KG1 (cell line): ENCODE measurements around the gene DHRS4L2.
"Not testable (repeated sequence)": the region's sequence is repeated elsewhere in the genome, so short reads cannot be mapped to it uniquely, and the experiment has no call there.

ENCODE experiments used
- DNase-seq: peaks from one replicate; lab custom pipeline; 2025; lab: John Stamatoyannopoulos, UW

The DHRS4L2 gene

DNA sequence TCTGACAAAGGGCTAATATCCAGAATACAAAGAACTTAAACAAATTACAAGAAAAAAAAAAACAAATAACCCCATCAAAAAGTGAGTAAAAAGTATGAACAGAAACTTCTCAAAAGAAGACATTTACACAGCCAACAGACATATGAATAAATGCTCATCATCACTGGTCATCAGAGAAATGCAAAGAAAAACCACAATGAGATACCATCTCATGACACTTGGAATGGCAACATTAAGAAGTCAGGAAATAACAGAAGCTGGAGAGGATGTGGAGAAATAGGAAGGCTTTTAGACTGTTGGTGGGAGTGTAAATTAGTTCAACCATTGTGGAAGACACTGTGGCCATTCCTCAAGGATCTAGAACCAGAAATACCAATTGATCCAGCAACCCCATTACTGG, 30.2 kb downstream of the DHRS4L2 start:
- not testable (repeated sequence) for DNase-seq

DNA sequence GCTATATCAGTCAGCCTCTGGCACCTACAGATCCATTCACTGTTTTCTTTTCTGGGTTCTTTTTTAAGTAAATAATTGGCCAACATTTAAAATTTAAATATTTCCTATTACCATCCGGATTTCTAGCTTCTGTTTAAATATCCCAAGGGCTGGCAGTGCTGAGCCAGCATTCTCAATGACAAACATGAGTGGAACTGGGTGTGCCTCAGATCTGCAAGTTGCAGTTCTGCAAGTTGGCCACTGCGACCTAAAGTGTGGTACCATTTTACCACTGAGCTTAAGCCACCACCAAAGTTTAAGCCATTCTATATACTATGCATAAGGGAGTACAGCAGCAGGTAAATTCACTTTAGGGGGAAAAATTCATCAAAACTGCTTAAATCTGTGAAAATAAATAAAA, 31.2 kb downstream of the DHRS4L2 start:
- not testable (repeated sequence) for DNase-seq

DNA sequence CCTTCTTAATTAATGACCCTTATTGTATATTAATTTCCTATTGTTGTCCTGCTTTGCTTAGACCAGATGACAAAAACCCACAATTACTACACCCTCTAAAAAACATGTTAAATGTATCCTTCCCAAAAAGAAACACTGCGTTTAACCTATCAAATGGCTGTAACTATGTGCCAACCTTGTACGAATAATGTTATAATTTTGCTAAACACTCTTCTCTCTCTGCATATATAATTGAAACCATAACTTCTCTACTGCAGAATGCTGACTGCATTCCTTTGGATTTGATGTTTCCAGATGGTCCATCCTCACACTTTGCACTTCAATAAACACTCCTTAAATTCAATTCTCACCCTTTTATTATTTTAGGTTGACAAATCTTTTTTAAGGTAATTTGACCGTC, 31.8 kb downstream of the DHRS4L2 start:
- DNase-seq = not testable (repeated sequence)

DNA sequence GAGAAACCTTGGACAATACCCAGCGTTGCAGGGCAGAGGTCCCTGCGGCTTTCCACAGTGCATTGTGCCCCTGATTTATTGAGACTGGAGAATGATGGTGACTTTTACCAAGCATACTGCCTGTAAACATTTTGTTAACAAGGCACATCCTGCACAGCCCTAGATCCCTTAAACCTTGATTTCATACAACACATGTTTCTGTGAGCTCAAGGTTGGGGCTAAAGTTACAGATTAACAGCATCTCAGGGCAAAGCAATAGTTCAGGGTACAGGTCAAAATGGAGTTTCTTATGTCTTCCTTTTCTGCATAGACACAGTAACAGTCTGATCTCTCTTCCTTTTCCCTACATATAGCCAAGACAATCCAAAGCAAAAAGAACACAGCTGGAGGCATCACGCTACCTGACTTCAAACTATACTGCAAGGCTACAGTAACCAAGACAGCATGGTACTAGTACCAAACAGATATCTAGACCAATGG, 36.2 kb downstream of the DHRS4L2 start:
- DNase-seq = not testable (repeated sequence)

- DNase-seq = not testable (repeated sequence)
Measured at GRCh38 chr14:24029687-24030086, 41.0 kb downstream of the DHRS4L2 start.

- not testable (repeated sequence) for DNase-seq
Measured at GRCh38 chr14:24031331-24031730, 42.6 kb downstream of the DHRS4L2 start.

- DNase-seq = peak; percentile 5
Measured at GRCh38 chr14:24032727-24033418, 44.1 kb downstream of the DHRS4L2 start.

DNA sequence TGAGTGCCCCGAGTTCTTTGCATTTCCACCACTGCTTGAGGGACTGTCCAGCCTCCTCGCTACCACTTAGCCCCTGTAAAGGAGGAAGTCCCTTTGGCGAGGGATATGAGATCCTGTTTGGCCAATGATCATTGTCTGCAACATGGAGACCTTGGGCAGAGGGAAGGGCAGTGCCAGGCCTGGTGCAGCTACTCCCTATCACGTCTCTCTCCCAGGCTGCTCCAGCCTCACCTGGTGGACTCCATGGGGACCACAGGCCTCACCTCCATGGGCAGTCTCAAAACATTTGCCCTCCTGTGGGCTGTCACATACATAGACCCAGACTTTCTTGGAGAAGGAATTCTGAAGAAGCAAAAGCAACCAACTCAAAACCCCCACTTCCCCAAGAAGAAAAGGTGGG, 47.0 kb downstream of the DHRS4L2 start:
- not testable (repeated sequence) for DNase-seq

DNA sequence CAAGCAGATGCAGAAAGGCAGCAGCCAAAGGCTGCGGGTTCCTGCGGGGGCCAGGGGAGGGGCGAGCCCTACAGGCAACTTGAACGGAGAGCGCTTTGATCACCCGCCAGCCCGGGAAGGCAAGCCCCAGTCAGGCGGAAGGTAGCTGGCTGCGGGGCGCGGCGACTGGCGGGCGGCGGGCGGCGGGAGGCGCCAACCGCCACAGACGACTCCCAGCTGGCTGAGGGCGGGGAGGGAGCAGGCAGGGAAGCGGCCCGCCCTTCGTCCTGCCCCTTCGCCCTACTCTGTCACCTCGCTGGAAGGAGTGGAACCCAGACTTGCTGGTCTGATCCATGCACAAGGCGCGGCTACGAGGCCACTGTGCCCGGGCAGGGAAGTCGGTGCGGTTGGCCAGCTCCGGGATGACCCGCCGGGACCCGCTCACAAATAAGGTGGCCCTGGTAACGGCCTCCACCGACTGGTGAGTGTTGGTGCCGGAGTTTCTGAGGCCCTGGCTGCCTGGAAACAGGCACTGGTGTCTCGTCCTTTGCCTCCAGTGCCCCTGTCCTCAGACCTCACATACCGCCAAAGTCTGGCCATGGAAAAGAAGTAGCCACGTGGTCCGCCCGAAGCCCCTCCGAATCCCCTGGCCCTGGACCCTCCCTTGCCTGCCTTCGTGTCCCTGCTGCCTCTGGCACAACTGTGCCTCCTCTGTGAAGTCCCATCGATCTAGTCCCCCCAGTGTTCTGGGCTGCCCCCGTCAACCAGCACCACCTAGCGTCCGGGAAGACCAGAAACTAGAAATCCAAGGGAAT, 47.6 kb downstream of the DHRS4L2 start:
- peak; percentile 48 for DNase-seq

GRCh38 chr14:24036963-24037657, 48.4 kb downstream of the DHRS4L2 start:
- DNase-seq = not testable (repeated sequence)

- no peak for DNase-seq
Measured at GRCh38 chr14:24037658-24038037, 48.9 kb downstream of the DHRS4L2 start.

GRCh38 chr14:24038686-24039085, 50.0 kb downstream of the DHRS4L2 start:
- no peak for DNase-seq

DNA sequence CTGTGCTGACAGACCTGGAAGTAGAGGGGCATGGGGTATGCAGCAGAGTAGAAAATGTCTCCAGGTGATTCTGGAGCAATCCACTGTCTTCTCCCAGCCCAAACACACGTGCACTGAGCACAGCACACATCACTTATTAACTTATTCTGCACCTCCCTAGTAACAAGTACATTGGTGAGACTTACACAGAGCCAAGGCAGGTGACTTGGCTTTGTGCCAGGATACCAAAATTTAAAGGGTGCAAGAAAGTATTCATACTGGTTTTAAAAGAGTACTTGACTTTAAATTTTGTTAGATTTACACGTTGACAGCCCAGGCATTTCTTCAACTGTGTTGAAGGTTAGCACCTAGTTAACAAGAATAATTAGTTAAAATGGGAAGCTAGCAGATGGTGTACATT, 52.0 kb downstream of the DHRS4L2 start:
- no peak for DNase-seq

DNA sequence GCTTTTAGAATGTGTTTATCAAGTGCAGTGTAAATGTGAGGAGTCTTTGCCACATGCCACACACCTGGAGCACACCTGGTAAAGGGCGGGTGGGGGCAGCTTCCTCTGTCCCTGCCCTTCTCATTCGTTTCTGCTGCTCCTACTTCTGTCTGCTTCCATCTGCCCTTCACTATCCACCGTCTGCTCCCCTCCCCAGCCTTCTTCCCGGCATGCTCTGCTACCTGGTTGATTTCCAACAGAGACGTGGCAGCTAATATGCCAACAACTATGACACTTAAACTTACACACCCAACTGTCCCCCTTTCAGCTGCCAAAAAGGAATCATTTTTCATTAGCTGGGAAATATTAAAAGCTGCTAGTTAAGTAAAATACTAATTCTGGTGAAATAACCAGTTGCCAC, 54.0 kb downstream of the DHRS4L2 start:
- no peak for DNase-seq

- not testable (repeated sequence) for DNase-seq
Measured at GRCh38 chr14:24049002-24049401, 60.3 kb downstream of the DHRS4L2 start.

GRCh38 chr14:24050753-24051152, 62.0 kb downstream of the DHRS4L2 start:
- not testable (repeated sequence) for DNase-seq

DNA sequence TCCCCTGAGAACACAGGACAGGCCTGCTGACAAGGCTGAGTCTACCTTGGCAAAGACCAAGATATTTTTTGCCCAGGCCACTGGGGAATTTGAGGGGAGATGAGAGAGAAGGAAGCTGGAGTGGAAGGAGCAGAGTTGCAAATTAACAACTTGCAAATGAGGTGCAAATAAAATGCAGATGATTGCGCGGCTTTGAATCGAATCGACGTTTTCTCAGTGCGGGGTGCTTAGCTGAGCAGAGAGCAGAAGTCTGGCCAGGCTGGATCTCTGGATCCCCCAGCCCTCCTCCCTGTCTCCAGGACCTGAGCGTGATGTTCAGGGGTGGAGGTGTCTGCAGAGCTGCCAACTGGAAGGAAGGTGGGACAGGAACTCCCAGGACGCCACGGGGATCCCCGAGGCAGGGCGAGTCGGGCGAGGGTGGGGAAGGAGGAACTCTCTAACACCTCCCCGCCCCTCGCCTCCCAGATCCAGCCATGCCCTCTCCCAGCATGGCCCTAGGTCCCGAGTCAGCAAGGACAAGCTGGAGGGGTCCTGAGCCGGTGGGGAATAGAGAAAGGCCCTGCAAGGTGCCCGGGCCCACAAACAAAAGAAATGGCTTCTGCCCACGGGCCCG, 62.6 kb downstream of the DHRS4L2 start:
- no peak for DNase-seq

DNA sequence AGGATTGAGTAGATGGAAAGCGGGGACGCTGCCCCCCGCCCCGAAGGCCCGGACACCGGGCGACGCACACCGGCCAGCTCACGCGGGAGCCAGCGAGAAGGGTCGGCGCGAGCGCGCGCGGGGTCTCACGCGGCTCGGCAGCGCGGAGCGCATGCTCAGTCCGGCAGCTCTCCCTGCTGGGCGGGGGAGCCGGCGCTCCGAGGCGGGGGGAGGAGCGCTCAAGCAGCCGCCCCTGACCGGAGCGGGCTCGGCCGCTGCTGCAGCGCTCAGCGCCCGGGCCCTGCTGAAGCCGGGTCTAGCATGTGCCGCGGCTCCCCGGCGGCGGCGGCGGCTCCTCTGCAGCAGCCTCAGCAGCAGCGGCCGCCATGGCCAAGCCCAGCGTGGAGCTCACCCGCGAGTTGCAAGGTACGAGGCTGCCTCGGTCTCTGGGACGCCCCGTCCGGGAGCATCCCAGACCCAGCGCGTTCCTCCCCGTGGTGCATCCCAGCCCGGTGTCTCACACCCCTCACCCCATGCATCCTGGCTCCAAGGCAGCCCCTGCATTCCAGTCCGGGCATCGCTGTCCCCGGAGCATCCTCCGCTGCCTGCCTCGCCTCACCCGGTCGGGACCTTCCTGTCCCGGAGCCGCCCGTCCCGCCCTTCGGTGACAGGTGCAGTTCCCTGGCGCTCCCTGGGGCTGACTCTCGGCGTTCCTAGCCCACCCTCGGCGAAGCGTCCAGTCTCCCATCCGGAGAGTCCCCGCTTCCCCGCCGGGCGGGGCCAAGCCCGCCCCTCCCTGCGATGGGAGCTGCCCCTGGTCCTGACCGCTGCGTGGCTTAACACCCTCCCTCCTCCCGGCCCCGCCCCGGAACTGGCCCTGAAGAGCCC, 63.3 kb downstream of the DHRS4L2 start, which contains the start of gene CARMIL3:
Gene CARMIL3 (plus strand): TSS at position 221 of the 867 bp plus-strand sequence. CDS start 145 bp downstream, at position 366.
- no peak for DNase-seq

- no peak for DNase-seq
Measured at GRCh38 chr14:24052656-24053547, 64.2 kb downstream of the DHRS4L2 start.
